ENCODE results near the gene EVA1A. TPM values are rescaled to one million over a fixed set of nuclear protein-coding genes. Genes with fewer than 3 reads are reported as not detected.

EVA1A gene
- total RNA-seq, 4 donors from 2014 or later: 0.16 to 2.4 (median 0.82) TPM

DNA sequence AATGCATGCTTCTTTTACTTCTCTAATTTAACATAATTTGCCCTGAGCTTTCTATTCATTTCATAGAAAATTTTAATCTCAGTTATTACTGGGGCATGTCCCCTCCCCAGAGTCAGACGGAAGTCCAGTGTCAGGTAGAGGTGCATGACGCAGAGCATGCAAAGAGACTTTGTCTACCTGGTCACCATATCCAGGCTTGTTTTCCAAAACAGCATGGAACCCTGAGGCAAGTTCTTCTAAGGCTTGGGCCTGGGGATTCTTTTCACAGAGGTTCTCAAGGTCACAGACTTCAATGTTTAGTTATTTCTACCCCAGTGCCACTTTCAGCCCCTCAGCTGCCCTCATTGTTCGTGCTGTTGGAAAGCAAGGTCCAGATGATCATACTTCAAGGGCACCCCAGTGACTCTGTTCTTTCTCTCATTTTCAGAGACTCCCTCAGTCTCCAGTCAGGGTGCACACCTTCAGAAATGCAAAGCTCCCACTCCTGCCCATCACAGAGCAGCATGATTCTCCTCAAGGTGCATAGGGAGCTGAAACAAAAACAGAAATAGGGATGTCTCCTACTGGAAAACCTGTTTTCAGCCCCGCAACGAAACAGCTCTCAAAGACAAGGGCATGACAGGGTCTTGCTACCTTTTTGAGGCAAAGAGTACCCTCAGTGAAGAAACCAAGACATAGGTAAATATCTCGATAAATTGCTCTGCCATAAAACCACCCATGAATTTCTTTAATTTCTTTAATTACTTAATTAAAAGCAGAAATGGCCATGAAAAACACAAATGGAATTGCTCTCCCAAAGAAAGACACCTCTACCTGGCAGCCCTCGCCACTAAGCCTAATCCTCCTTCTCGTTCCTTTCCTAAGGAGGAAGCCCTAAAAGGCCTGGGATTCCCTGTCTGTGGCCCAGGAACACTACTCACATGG, 9.5 kb upstream of the EVA1A start:
- Histone ChIP-seq H3K27ac (no peak overlapping the region), H3K4me1 (no peaks in the 10 kb centered on the region), H3K9me3 (no peaks in the 10 kb centered on the region), H3K36me3 (no peaks in the 10 kb centered on the region), H3K4me3 (no peak overlapping the region), H3K27me3 (no peaks in the 10 kb centered on the region)
- ATAC-seq (no peak), DNase-seq (no peak)
- in situ Hi-C loops (cut with MboI; ENCODE audit: low sequenced_read_pairs in 4 of 4): no loop called here
- intact Hi-C loops (cut with DNase I; ENCODE audit: low total_unique reads): no loop called here
- TF ChIP-seq, protein P1, sequence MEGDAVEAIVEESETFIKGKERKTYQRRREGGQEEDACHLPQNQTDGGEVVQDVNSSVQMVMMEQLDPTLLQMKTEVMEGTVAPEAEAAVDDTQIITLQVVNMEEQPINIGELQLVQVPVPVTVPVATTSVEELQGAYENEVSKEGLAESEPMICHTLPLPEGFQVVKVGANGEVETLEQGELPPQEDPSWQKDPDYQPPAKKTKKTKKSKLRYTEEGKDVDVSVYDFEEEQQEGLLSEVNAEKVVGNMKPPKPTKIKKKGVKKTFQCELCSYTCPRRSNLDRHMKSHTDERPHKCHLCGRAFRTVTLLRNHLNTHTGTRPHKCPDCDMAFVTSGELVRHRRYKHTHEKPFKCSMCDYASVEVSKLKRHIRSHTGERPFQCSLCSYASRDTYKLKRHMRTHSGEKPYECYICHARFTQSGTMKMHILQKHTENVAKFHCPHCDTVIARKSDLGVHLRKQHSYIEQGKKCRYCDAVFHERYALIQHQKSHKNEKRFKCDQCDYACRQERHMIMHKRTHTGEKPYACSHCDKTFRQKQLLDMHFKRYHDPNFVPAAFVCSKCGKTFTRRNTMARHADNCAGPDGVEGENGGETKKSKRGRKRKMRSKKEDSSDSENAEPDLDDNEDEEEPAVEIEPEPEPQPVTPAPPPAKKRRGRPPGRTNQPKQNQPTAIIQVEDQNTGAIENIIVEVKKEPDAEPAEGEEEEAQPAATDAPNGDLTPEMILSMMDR (IDR thresholded peaks at IDR 0.05 in 4 of 5, conservative IDR thresholded peaks at IDR 0.05 in 1 of 5): no peak
- no peak for TF ChIP-seq POLR2A (IDR thresholded peaks at IDR 0.05)

DNA sequence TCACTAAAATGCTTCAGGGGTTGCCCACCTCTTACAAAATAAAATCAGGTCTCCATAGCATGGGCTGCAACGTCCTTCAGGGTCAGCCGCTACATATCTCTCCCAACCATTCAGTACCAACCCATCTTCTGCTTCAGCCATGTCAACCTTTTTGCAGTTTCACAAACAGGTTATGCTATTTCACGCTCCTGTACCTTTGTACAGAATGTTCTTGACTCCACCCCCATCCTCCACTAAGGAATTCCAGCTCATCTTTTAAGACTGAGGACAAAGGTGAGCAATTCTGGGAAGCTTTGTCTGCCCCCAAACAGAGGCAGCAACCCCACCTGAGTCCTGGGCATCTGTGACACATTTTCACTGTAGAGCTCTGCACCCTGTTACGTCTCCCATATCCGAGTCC, 8.8 kb upstream of the EVA1A start:
- H3K27me3 ChIP-seq: no peaks in the 10 kb centered on the region
- in situ Hi-C loops (cut with MboI; ENCODE audit: low sequenced_read_pairs in 4 of 4) (no loop called here), intact Hi-C loops (cut with DNase I; ENCODE audit: low total_unique reads) (no loop called here)
- no peaks in the 10 kb centered on the region for H3K4me1 ChIP-seq
- no peak for TF ChIP-seq POLR2A (IDR thresholded peaks at IDR 0.05)
- TF ChIP-seq, protein P1 (IDR thresholded peaks at IDR 0.05 in 4 of 5, conservative IDR thresholded peaks at IDR 0.05 in 1 of 5): no peak
- no peak overlapping the region for H3K4me3 ChIP-seq
- no peaks in the 10 kb centered on the region for H3K9me3 ChIP-seq
- no peak overlapping the region for H3K27ac ChIP-seq
- H3K36me3 ChIP-seq: no peaks in the 10 kb centered on the region
- no peak for ATAC-seq
- no peak for DNase-seq

DNA sequence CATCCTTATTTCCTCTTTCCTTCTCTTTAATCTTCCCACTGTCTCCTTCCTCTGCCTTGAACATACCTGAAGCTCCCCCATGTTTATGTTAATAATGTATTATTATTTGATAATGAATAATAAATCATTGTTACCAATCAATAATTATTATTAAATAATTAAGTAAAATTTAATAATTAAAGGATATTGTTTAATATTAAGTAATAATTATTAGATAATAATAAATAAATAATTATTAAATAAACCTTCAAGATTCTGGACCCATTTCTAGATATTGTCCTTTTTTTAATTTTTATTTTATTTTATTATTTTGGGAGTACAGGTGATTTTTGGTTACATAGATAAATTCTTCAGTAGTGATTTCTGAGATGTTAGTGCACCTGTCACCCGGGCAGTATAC, 7.4 kb upstream of the EVA1A start:
- DNase-seq (no peak), ATAC-seq (no peak)
- Histone ChIP-seq H3K27ac (no peak overlapping the region), H3K4me3 (no peak overlapping the region), H3K36me3 (no peaks in the 10 kb centered on the region), H3K27me3 (no peaks in the 10 kb centered on the region), H3K9me3 (no peaks in the 10 kb centered on the region), H3K4me1 (no peaks in the 10 kb centered on the region)
- in situ Hi-C loops (cut with MboI; ENCODE audit: low sequenced_read_pairs in 4 of 4) (no loop called here), intact Hi-C loops (cut with DNase I; ENCODE audit: low total_unique reads) (no loop called here)
- no peak for TF ChIP-seq POLR2A (IDR thresholded peaks at IDR 0.05)
- TF ChIP-seq, protein P1 (IDR thresholded peaks at IDR 0.05 in 4 of 5, conservative IDR thresholded peaks at IDR 0.05 in 1 of 5): no peak

DNA sequence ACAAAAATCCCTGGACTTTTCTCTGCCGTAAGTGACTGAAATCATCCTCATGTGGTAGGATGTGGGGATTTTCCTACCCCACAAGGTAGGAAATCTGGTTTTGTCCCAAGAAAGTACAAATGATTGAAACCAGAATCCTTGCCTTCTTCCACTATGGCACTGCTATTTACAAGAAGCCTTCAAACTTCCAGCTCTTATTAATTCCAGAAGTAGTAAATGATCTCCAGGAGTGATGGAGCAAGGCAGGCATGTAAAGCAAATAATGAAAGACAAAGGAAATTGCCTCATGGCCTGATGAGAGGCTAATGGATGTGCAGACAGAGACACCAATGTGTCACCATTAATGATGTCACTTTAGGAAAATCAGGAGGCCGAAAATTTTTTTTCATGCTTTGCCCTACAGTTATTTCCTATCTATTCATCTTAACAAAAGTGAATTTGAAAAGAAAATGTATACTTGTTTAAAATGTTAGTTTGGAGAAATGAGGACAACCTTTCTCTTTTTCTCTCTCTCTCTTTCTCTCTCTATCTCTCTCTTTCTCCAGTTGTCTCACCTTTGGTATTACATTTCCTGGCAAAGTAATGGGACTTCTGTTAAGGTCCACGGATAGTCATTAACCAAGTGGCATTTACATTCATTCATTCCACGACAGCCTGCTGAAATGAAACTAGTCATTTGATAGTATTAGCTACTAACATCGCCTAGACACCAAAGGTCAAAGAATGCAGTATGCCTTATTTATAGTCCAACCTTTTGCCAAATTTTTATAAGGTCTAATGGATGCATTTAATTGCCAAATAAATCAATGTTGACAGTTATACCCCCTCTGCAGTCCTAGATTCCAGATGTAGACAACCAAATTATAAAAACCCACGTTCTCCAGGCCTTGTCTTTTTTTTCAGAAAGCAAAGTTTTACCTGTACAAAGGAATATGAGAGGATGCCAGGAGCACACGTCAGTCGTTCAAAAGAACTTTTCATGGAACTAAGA, 5.0 kb upstream of the EVA1A start:
- Histone ChIP-seq H3K27ac (no peak overlapping the region), H3K27me3 (peaks cover 0 to 9% (median 0%) of the 10 kb centered on the region in 3 donors), H3K36me3 (no peaks in the 10 kb centered on the region), H3K4me3 (no peak overlapping the region), H3K9me3 (no peaks in the 10 kb centered on the region), H3K4me1 (peaks cover 3% of the 10 kb centered on the region in 2 donors)
- DNase-seq (no peak), ATAC-seq (no peak)
- in situ Hi-C loops (cut with MboI; ENCODE audit: low sequenced_read_pairs in 4 of 4) (no loop called here), intact Hi-C loops (cut with DNase I; ENCODE audit: low total_unique reads) (no loop called here)
- no peak for TF ChIP-seq POLR2A (IDR thresholded peaks at IDR 0.05)
- TF ChIP-seq, protein P1 (IDR thresholded peaks at IDR 0.05 in 4 of 5, conservative IDR thresholded peaks at IDR 0.05 in 1 of 5): no peak
